HUES6 (cell line): ENCODE data around the gene STX4.

ENCODE experiments used
- H3K27ac ChIP-seq: 2 replicates; pipeline ENCODE4 v1.7.0; 2013; ENCODE audit warnings: low read depth, mild to moderate bottlenecking, low read length, inconsistent platforms
- H3K27me3 ChIP-seq: 2 replicates; pipeline ENCODE4 v1.6.1; 2013; ENCODE audit warnings: low read length; ENCODE audit not compliant: control insufficient read depth, insufficient read depth
- H3K36me3 ChIP-seq: 2 replicates; pipeline ENCODE4 v1.6.1; 2013; ENCODE audit warnings: low read length; ENCODE audit not compliant: control insufficient read depth, insufficient read depth
- H3K4me1 ChIP-seq: 2 replicates; pipeline ENCODE4 v1.6.1; 2013; ENCODE audit warnings: low read length; ENCODE audit not compliant: control insufficient read depth, insufficient read depth
- H3K4me3 ChIP-seq: 2 replicates; pipeline ENCODE4 v1.5.1; 2013; ENCODE audit warnings: low read depth, low read length
- H3K9ac ChIP-seq: one replicate; pipeline ENCODE4 v1.6.1; 2013; ENCODE audit warnings: mild to moderate bottlenecking, low read length
- H3K9me3 ChIP-seq: 2 replicates; pipeline ENCODE4 v1.6.1; 2013; ENCODE audit warnings: low read depth, low read length; ENCODE audit not compliant: control insufficient read depth, insufficient read depth

STX4 gene

DNA sequence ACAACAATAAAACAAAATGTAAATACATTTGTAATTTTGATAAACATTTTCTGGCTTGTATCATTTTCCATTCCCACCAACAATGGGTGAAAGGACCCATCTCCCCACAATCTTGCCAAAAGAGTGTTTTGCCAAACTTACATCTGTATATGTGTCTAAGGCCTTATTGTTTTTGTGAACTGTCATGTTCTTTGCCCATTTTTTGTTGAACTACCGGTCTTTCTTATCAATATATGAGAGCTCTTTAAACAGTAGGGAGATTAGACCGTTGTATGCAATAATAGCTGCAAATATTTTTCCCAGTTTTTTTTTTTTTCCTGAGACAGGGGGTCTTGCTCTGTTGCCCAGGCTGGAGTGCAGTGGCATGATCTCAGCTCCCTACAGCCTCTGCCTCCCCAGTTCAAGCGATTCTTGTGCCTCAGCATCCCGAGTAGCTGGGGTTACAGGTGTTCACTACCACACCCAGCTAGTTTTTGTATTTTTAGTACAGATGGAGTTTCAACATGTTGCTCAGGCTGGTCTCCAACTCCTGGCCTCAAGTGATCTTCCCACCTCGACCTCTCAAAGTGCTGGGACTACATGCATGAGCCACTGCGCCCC lies 9.6 kb upstream of the STX4 start:
- Histone ChIP-seq H3K4me1 (peaks cover 7% of the 10 kb centered on the region; the same call in 1 of the 2 replicates), H3K36me3 (no peaks in the 10 kb centered on the region), H3K27me3 (no peaks in the 10 kb centered on the region), H3K9me3 (no peaks in the 10 kb centered on the region), H3K27ac (no peak overlapping the region), H3K4me3 (no peak overlapping the region), H3K9ac (no peak overlapping the region)

GRCh38 chr16:31025339-31025738 lies 8.0 kb upstream of the STX4 start:
- Histone ChIP-seq H3K9ac (no peak overlapping the region), H3K36me3 (no peaks in the 10 kb centered on the region), H3K9me3 (no peaks in the 10 kb centered on the region), H3K4me3 (no peak overlapping the region), H3K27me3 (no peaks in the 10 kb centered on the region), H3K4me1 (peaks cover 7% of the 10 kb centered on the region; the same call in 1 of the 2 replicates), H3K27ac (no peak overlapping the region)

DNA sequence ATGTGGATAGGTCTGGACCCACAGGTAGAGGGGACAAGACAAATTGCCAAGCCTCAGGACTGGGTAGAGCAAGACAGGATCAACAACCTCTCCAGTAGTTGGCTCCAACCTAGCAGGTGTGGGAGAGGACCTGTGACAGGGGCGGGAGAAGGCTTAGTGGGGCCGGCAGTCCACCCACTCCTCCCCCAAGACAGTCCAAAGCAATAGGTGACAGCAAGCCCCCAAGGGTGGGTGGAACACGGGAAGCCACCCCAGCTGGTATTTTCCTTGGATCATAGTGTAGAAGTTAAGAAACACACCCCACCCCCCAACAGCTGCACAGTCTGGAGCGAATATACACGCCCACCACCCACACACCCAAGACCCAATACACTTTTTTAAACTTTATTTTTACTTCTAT lies 4.1 kb upstream of the STX4 start:
- H3K4me1 ChIP-seq, result peaks cover 12% of the 10 kb centered on the region; the same call in 1 of the 2 replicates
- no peaks in the 10 kb centered on the region for H3K27me3 ChIP-seq
- H3K4me3 ChIP-seq, result no peak overlapping the region
- no peak overlapping the region for H3K27ac ChIP-seq
- no peak overlapping the region for H3K9ac ChIP-seq
- H3K9me3 ChIP-seq, result no peaks in the 10 kb centered on the region
- no peaks in the 10 kb centered on the region for H3K36me3 ChIP-seq

DNA sequence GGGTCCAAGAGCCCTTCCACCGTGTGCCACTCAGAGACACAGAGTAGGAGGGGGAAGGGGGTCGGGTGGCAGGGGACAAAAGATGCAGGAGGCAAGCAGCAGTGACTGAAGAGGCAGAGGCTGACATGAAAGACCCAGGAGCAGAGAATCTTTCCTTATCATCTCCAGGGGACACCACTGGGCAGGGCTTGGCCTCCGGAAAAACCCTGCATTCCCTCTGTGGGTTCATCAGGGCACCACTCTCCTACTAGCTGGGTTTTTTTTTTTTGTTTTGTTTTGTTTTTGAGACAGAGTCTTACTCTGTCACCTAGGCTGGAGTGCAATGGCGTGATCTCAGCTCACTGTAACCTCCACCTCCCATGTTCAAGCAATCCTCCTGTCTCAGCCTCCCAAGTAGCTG lies 2.1 kb upstream of the STX4 start:
- no peak overlapping the region for H3K4me3 ChIP-seq
- H3K9me3 ChIP-seq, result no peaks in the 10 kb centered on the region
- peaks cover 5% of the 10 kb centered on the region; the same call in 1 of the 2 replicates for H3K4me1 ChIP-seq
- H3K27me3 ChIP-seq, result no peaks in the 10 kb centered on the region
- no peak overlapping the region for H3K9ac ChIP-seq
- no peak overlapping the region for H3K27ac ChIP-seq
- no peaks in the 10 kb centered on the region for H3K36me3 ChIP-seq

- H3K4me3 ChIP-seq, result peak overlapping the region; percentile 87
- H3K27ac ChIP-seq, result no peak overlapping the region
- H3K27me3 ChIP-seq, result no peaks in the 10 kb centered on the region
- no peaks in the 10 kb centered on the region for H3K9me3 ChIP-seq
- peaks cover under 1% of the 10 kb centered on the region; the same call in 1 of the 2 replicates for H3K36me3 ChIP-seq
- peaks cover 5% of the 10 kb centered on the region; the same call in 1 of the 2 replicates for H3K4me1 ChIP-seq
- H3K9ac ChIP-seq, result peak overlapping the region; percentile 62
Measured at GRCh38 chr16:31033709-31034492, 543 bp downstream of the STX4 start.

DNA sequence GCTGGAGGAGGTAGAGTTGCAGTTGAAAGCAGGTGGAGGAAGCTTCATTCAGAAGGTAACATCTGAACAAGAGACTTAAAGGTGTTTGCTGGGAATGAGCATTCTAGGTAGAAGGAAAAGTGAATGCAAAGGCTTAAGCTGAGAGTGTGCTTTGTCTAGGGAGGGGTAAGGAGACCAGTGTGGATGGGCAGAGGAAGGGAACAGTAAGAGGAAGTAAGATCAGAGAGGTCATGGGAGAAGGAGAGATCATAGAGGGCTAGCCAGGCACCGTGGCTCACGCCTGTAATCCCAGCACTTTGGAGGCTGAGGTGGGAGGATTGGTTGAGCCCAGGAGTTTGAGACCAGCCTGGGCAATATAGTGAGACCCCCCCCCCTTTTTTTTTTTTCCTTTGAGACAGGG lies 3.3 kb downstream of the STX4 start:
- Histone ChIP-seq H3K36me3 (peaks cover 13% of the 10 kb centered on the region), H3K4me3 (no peak overlapping the region), H3K27ac (no peak overlapping the region), H3K27me3 (no peaks in the 10 kb centered on the region), H3K4me1 (peaks cover 5% of the 10 kb centered on the region; the same call in 1 of the 2 replicates), H3K9me3 (no peaks in the 10 kb centered on the region), H3K9ac (no peak overlapping the region)

DNA sequence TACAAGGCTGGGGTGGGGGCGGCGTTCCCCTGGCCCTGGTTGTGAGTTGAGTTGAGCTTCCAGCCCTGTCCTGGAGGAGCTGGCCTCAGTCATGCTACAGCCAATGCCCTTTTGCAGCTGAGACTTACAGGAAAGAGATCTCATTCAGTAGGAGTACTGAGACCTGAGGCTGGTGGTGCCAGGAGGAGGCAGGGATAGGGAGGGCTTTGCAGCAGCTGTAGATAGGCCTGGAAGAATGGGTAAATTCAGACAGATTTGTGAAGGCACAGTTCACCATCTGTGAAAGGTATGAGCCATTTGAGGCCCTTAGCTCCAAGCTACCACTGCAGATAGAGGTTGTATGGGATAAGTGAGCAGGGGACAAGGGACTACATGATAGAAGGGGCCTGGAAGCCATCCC lies 5.6 kb downstream of the STX4 start:
- no peak overlapping the region for H3K27ac ChIP-seq
- H3K36me3 ChIP-seq, result peaks cover 13% of the 10 kb centered on the region
- no peaks in the 10 kb centered on the region for H3K9me3 ChIP-seq
- no peak overlapping the region for H3K4me3 ChIP-seq
- no peaks in the 10 kb centered on the region for H3K4me1 ChIP-seq
- no peaks in the 10 kb centered on the region for H3K27me3 ChIP-seq
- no peak overlapping the region for H3K9ac ChIP-seq

GRCh38 chr16:31042866-31043265 lies 9.5 kb downstream of the STX4 start:
- Histone ChIP-seq H3K9ac (no peak overlapping the region), H3K27me3 (no peaks in the 10 kb centered on the region), H3K27ac (no peak overlapping the region), H3K4me3 (peak overlapping the region; percentile 53; the same call in 1 of the 2 replicates), H3K9me3 (no peaks in the 10 kb centered on the region), H3K4me1 (no peaks in the 10 kb centered on the region), H3K36me3 (peaks cover 13% of the 10 kb centered on the region)

GRCh38 chr16:31043352-31043751 lies 10.0 kb downstream of the STX4 start:
- H3K27me3 ChIP-seq, result no peaks in the 10 kb centered on the region
- no peak overlapping the region for H3K9ac ChIP-seq
- no peaks in the 10 kb centered on the region for H3K9me3 ChIP-seq
- peaks cover 13% of the 10 kb centered on the region for H3K36me3 ChIP-seq
- no peak overlapping the region for H3K27ac ChIP-seq
- no peaks in the 10 kb centered on the region for H3K4me1 ChIP-seq
- H3K4me3 ChIP-seq, result no peak overlapping the region

- Histone ChIP-seq H3K4me3 (no peak overlapping the region), H3K9me3 (no peaks in the 10 kb centered on the region), H3K36me3 (peaks cover 12% of the 10 kb centered on the region), H3K27ac (no peak overlapping the region), H3K9ac (no peak overlapping the region), H3K4me1 (no peaks in the 10 kb centered on the region), H3K27me3 (no peaks in the 10 kb centered on the region)
Measured at GRCh38 chr16:31043898-31044481, 10.6 kb downstream of the STX4 start.
